Endothelial cell of umbilical vein (primary cell): ENCODE results near the gene PRKAR1B.

Source experiments
- CTCF ChIP-seq, 2 donors: IDR thresholded peaks; 1 replicate in 1 of 2; 2 replicates in 1 of 2; pipeline ENCODE4 v1.5.1; 2011; ENCODE audit warnings: low read length in 2 of 2, mild to moderate bottlenecking in 2 of 2, moderate library complexity in 2 of 2, control low read depth in 1 of 2, inconsistent platforms in 1 of 2, low read depth in 1 of 2; ENCODE audit not compliant: insufficient read depth in 1 of 2; ENCODE audit errors: extremely low read depth in 1 of 2
- EZH2 ChIP-seq: IDR thresholded peaks from 2 replicates; pipeline ENCODE4 v1.6.1; 2012; ENCODE audit warnings: borderline replicate concordance, low read depth, mild to moderate bottlenecking, moderate library complexity, low read length, inconsistent platforms; ENCODE audit not compliant: severe bottlenecking
- FOS ChIP-seq: IDR thresholded peaks from 2 replicates; pipeline ENCODE4 v1.6.1; 2011; ENCODE audit warnings: mild to moderate bottlenecking, low read length, moderate library complexity, borderline replicate concordance; ENCODE audit not compliant: insufficient read depth
- MAX ChIP-seq: IDR thresholded peaks from 2 replicates; pipeline ENCODE4 v1.6.1; 2011; ENCODE audit not compliant: insufficient read depth, insufficient read length
- POLR2A ChIP-seq: IDR thresholded peaks from 2 replicates; pipeline ENCODE4 v1.6.1; 2012; ENCODE audit warnings: low read depth, mild to moderate bottlenecking, control low read depth, low read length

GRCh38 chr7:593324-594115 is 133.6 kb downstream of the PRKAR1B start:
- TF ChIP-seq POLR2A (no peak), CTCF (IDR thresholded peaks at IDR 0.05; ENCODE audit: extremely low read depth in 1 of 2, insufficient read depth in 1 of 2, low read depth in 1 of 2, low read length in 2 of 2) (no peak), MAX (no peak), EZH2 (no peak), FOS (no peak)
